ENCODE data around the gene SEZ6L2. TPM values are rescaled to one million over a fixed set of nuclear protein-coding genes. Genes with fewer than 3 reads are reported as not detected.
A peak's percentile ranks its signal among the peaks of the same experiment; 100 is the strongest.
"Not testable (repeated sequence)": the region's sequence is repeated elsewhere in the genome, so short reads cannot be mapped to it uniquely, and the experiment has no call there.

The SEZ6L2 gene
- total RNA-seq (2014; rRNA removed): 10.9 and 15.2 TPM in 2 replicates
- 3.7 TPM for polyA plus RNA-seq (2012)

DNA sequence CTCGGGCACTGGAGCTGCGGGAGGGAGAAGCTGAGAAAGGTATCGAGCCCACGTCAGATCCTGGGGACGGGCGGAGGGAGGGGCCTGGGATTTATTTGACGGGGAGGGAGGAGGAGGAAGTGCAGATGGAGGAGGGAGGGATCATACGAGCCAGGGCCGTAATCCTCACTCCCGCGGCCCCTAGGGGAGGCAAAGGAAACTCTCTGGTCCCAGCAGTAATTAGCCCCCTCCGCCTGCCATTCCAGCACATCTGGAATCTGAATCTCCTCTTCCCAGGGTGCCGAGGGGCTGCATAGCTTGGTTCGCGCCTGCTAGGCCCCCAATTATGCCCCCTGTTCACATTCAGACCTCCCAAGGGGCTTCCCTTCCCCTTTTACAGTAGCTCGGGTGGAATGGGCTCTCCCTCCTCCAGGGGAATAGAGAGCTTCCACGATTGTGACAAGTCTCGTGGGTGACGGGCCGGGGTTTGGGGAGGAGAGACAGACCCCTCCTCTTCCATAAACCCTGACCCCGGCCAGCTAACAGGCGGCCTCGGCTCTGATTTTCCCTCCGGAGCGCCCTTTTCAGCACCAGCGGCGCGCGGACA, at the start of gene SEZ6L2:
Gene SEZ6L2 (minus strand): TSS at position 35 of the 586 bp plus-strand sequence. CDS start 531 bp downstream, outside the sequence.
- peak; percentile 79 for DNase-seq (ENCODE audit: low read depth)

DNA sequence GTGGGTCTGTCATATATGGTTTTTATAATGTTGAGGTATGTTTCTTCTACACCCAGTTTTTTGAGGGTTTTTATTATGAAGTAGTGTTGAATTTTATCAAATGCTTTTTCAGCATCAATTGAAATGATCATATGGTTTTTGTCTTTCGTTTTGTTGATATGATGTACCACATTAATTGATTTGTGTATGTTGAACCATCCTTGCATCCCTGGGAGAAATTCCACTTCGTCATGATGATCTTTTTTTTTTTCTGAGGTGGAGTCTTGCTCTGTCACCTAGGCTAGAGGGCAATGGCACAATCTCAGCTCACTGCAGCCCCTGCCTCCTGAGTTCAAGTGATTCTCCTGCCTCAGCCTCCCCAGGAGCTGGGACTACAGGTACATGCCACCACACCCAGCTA, 48.5 kb upstream of the SEZ6L2 start:
- no peak for DNase-seq (ENCODE audit: low read depth)

DNA sequence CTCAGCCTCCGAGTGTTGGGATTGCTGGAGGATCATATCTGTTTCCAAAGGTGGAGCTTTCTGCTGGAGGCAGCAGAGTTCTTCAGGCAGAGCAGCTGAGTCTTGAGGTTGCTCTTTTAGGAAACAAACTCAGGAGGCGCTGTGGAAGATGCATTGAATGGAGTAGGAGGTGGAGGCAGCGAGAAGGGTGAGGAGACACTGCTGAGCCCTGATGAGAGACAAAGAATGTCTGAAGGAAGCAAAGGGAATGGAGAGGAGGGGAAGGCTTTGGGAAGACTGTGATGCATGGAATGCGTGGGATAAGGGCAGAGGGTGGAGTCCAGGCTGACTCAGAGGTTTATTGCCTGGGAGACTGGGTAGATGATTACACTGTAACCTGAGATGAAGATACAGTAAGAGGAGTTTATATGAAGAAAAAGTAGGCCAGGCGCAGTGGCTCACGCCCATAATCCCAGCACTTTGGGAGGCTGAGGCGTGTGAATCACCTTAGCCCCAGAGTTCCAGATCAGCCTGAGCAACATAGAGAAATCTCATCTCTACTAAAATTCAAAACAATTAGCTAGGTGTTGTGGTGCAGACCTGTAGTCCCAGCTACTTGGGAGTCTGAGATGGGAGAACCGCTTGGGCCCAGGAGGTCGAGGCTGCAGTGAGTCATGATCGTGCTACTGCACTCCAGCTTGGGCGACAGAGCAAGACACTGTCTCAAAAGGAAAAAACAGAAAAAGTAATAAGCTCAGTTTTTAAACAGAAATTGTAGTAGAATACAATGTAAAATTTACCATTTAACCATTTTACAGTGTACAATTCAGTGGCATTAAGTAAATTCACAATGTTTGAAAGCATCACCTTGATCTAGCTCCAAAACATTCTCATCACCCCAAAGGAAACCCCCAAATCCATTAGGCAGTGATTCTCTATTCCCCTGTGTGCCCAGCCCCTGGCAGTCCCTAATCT, 44.8 kb upstream of the SEZ6L2 start:
- DNase-seq (ENCODE audit: low read depth): peak; percentile 98

DNA sequence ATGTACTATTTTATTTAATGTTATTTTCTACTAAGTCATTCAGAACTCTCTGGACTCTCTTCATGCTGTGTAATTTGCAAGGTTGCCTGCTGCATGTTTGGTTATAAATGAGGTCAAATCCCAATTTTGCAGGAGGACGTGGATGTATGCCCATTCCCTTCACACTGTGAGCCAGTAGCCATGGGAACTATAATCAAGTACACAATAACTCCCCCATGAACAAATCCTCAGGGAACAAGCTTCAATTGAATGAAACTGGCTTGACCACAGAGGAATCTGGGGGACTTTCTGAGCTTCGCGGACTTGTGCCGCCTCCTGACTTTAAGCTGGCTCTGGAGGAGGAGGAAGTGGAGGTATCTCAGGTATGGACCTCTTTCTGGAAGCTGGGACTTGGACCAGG, 41.3 kb upstream of the SEZ6L2 start:
- peak; percentile 6 for DNase-seq (ENCODE audit: low read depth)

DNA sequence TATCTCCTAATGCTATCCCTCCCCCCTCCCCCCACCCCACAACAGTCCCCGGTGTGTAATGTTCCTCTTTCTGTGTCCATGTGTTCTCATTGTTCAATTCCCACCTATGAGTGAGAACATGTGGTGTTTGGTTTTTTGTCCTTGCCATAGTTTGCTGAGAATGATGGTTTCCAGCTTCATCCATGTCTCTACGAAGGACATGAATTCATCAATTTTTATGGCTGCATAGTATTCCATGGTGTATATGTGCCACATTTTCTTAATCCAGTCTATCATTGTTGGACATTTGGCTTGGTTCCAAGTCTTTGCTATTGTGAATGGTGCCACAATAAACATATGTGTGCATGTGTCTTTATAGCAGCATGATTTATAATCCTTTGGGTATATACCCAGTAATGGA, 32.4 kb upstream of the SEZ6L2 start:
- DNase-seq (ENCODE audit: low read depth): not testable (repeated sequence)

DNA sequence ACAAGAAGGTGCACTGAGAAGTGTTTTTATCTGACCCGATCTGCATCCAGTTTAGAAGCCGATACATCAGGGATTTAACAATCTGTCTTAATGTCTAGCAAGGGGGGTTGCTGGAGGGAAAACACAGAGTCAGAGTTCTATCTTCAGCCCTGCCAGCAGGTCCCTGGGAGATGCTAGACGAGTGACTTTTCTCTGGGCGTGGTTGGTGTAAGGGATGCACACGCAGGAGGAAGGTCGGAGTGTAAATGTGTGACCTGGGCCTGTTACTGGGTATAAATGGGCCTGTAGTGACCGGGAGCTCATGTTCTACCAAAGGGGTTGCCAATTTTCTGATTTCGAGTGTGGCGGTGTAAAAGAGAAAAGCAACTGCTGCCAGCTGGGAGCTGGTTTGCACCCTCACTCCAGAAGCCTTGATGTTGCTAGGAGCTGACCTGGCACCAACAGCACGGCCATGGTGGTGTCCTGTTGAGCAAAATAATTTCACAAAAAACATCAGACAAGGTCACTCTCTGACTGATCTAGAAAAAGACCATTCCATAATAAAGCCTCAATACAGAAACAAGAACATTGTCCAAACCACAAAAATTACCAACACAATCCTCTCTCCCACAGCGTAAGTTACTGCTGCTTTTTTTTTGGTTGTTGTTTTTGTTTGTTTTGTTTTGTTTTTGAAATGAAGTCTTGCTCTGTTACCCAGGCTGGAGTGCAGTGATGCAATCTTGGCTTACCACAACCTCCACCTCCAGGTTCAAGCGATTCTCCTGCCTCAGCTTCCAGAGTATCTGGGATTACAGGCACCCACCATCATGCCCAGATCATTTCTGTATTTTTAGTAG, 27.9 kb upstream of the SEZ6L2 start:
- DNase-seq (ENCODE audit: low read depth): peak; percentile 25

DNA sequence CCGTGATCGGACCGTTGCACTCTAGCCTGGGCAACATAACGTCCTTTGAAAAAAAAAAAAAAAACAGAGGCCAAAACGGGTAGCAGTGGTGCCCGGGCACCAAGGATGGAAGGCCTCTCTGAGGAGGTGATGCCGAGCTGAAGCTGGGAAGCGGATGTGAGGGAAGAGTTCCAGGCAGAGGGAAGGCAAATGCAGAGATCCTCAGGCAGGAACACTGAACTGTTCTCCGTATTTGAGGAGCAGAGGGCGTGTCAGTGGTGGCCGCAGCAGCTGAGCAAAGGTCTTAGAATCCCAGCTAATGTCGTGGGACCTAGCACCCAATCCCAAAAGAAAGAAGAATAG, 27.3 kb upstream of the SEZ6L2 start:
- peak; percentile 59 for DNase-seq (ENCODE audit: low read depth)

DNA sequence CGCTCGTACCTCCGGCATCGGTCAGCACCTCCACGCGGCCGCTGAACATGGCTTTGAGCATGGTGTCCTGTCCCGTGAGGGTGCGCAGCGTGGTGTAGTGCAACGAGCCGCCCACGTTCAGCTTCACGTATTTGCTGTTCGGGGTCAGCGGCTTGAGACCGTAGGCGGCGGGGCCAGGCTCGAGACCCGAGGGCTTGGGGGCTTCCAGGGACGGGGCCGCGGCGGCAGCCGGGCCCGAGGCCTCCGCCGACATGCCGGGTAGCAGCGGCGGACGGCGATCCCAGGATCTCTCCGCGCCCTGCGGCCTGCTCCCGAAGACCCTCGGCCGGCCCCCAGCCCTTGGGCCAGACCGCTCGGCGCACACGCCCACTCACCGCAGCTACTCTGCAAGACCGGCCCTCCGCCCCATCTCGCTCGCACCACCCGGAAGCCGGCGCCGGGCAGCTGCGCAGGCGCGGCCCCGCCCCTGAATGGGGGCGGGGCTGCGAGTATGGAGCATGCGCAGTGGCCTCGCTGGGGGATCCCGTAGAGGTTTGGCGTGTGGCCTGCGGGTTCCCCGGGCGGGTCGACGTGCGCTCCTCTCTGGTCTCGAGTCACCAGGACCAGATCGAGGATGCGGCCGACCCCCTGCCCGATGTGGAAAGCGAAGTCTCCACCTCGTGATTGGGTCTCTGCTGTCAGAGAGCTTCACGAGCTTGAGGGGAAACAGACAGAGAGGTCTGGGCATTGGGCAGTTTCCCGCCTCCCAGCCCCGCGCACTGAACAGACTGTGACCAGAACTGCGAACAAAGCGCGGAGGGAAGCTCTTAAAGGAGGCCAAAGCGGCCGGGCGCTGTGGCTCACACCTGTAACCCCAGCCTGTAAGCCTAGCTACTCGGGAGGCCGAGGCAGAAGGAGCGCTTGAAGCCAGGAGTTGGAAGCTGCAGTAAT, 26.7 kb upstream of the SEZ6L2 start, which contains the start of gene KCTD13:
Gene KCTD13 (minus strand): TSS at position 446 of the 930 bp plus-strand sequence. CDS start 193 bp downstream, at position 253.
- DNase-seq (ENCODE audit: low read depth): peak; percentile 79

DNA sequence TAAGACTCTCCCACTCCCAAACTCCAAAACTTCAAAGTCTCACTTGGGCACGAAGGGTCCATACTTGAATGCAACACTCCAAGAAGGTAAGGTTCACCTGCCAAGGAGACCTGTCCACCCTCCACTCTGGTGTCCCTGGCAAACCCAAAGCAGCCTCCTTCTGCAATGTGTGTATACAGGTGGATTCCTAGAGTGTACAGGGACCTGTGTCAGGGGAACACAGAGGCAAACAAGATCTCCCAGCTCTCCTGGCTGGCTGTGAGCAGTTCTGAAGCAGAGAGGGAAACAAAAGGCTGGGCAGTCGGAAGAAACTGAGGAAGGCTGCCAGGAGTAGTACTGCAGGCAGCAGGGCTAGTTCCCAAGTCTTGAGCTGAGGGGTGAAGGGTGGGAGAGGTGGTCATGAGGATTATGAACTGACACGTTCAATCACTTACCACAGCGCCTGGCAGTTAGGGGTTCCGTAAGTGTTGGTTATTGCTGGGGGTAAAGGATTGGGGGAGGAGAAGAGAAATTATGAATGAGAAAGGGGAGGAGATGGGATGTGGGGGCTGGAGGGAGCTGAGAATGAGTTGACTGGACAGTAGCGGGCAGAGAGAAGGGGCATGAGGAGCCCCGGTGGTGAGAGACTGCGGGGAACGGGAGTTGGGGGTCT, 25.9 kb upstream of the SEZ6L2 start:
- DNase-seq (ENCODE audit: low read depth): no peak

DNA sequence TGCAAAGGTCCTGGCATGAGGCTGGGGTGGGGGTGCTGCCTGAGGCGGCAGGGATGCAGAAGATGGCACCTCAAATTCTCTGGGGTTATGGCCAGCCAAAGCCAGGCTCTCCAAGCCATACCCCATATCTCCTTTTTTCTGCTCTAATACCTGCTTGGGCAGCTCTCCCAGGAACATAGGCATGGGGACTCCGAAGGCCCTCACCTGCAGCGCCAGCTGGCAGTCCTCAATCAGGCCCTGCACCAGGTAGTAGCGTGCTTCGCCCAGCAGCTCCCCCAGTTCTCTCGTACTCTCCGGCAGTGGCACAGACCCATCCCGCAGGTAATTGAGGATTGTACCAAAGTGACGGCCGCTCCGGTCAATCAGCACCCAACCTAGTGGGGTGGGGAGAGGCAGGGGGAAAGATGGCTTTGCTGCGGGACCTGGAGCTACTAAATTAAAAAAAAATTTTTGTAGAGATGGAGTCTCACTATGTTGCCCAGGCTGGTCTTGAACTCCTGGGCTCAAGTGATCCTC, 23.7 kb upstream of the SEZ6L2 start:
- DNase-seq (ENCODE audit: low read depth): no peak

DNA sequence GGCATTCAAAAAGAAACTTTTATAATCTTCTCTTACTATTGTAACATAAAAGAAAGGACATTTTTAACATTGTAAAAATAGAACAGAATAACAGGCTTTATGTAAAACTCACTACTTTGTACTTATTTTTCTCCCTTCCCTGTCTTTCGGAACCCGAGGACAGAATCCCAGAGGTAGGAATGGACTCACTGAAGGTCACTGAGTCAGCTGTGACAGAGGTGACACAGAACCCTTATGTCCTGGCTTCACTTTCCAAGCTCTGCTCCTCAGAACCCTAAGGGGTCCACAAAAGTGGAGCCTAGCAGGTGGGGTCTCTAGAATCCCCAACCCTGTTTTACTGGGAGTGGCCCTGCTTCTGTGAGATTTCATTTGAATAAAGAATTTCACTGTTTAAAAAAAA, 23.0 kb upstream of the SEZ6L2 start:
- DNase-seq (ENCODE audit: low read depth): no peak

DNA sequence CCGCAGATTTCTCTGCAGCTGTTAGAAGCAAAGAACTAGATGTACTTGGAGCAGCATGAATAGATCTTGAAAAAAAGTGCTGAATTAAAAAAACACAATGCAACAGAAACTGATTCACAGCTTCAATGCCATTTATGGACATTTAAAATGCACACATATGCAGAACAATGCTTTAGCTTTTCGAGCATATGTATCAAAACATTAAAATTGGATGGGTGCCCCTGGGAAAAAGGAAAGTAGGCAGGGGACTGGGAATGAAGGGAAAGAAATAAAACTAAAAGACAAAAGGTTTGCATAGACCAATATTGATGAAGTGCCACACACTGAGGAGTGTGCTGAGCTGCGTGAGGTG, 21.7 kb upstream of the SEZ6L2 start:
- no peak for DNase-seq (ENCODE audit: low read depth)

DNA sequence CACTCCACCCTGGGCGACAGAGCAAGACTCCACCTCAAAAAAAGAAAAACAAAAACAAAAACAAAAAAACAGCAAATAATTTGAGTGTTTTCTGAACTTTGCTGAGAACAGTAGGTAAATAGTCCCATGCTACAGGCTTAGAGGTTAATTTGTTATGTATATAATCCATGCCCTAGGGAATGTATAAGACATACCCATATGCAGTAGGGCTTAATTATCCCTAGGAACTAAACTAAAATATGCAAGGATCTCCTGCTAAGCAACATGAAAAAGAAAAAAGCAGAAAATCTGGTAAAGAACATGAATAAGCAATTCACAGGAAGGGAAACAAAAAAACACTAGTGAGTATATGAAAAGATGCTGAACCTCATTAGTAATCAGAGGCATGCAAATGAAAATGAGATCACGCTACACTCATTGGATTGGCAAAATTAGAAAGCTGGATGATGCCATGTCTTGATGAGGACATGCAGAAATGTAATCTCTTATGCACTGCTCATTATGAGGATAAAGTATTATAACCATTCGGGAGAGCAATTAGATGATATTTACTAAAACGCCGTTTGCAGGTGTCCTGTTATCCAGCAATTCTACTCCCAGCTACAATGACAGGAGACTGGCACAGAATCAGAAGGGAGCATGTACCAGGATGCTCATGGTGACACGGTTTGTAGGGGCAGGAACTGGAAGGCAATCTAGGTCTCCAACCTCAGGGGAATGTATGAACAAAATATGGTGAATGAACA, 21.1 kb upstream of the SEZ6L2 start:
- peak; percentile 57 for DNase-seq (ENCODE audit: low read depth)

DNA sequence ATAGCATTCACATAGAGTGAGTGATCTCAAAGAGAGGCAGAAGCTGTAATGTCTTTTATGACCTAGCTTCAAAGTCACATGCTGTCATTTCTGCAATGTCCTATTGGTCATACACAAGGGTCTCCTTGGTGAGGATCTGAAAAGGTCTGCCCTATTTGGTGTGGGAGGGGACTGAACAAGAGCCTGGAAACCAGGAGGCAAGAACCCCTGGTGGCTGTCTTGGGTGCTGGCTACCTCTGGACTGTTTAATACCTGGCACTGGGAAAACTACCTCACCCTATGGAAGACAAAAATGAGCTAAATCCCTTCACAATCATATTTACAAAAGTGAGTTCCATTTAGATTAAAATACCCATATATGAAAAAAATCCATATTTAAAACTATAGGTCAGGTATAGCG, 17.6 kb upstream of the SEZ6L2 start:
- DNase-seq (ENCODE audit: low read depth): no peak

DNA sequence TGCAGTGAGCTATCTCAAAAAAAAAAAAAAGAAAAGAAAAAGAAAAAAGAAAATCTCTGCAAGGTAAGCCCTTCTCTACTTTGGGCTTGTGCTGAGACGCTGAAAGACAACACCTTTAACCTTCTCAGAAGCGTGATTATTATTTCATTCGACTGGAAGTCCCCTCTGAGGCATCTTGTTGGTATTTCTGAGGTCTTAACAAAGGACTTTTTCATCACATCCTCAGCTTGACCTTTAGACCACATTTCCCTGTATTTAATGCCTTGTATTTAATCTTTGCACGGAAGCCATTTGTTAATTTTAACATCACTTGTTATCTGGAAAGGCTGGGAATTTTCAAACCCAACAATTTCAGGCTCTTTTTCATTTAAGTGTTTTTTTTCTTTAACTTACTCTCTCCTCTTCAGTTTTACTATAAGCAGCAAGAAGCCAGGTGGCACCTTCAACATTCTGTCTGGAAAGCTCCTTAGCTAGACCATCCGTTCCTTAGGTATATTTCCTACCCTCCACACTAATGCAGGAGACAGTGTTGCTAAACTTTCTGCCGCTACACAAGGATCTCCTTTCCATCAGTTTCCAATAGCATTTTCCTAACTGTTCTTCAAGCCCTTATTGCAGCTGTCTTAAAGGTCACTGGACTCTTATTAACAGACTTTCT, 16.4 kb upstream of the SEZ6L2 start:
- peak; percentile 38 for DNase-seq (ENCODE audit: low read depth)

DNA sequence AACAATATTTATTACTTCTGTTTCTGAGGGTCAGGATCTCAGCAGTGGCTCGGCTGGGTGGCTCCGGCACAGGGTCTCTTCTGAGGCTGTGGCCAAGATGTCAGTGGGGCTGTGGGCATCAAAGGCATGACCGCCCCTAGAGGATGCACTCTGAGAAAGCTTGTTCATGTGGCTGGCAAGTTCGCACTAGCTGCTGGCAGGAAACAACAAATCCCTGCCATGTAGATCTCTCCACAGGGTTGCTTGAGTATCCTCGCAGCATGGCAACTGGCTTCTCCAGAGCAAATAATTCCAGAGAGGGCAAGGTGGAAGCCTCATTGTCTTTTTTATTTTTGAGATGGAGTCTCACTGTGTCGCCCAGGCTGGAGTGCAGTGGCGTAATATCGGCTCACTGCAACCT, 14.2 kb upstream of the SEZ6L2 start:
- DNase-seq (ENCODE audit: low read depth): no peak

DNA sequence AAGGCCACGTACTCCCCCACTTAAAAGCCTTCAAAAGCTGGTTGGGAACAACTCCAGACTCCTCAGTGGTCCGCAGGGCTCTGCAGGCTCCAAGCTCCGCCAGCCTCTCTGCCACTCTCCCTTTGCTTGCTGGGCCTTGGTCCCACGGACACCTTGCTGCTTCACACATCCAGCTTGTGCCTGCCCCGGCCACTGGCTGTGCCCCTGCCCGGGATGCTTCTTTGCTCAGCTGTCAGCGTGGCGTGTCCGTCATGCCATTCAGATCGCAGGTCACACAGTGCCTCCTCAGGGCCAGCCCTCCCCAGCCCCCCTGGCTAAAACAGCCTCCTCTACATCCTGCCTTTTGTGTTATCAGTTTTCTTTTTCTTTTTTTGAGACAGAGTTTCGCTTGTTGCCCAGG, 12.7 kb upstream of the SEZ6L2 start:
- DNase-seq (ENCODE audit: low read depth): no peak

DNA sequence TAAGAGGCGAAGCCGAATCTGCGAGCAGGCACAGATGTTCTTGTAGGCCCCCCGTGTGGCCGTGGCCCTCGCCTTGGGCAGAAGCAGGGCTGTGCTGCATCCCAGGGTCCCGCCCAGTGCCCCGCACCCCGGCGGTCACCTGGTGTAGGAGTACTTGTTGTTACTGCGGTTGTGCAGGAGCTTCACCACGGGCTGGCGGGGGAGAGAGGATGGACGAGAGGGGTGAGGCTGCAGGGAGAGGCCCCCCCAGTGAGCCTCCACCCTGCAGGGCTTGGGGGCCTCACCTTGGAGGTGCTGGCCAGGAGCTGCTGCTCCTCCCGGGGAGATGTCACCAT, 12.3 kb upstream of the SEZ6L2 start:
- DNase-seq (ENCODE audit: low read depth): no peak

All from LHCN-M2 (cell line).